PFSK-1 (cell line): ENCODE measurements around the gene AP2M1.

ENCODE experiments used
- FOXP2 ChIP-seq: optimal IDR thresholded peaks from 2 replicates; pipeline ENCODE3; 2011; ENCODE audit warnings: borderline replicate concordance, control low read depth, inconsistent platforms; ENCODE audit not compliant: insufficient read depth; ENCODE audit errors: extremely low read length, extremely low read depth
- POLR2AphosphoS5 ChIP-seq: IDR thresholded peaks from 2 replicates; pipeline ENCODE4 v1.6.1; 2012; ENCODE audit warnings: low read depth, mild to moderate bottlenecking, control low read depth, low read length, moderate library complexity
- SIN3A ChIP-seq: IDR thresholded peaks from 2 replicates; pipeline ENCODE4 v1.6.1; 2012; ENCODE audit warnings: mild to moderate bottlenecking, low read length, moderate library complexity, borderline replicate concordance; ENCODE audit not compliant: insufficient read depth
- TAF1 ChIP-seq: IDR thresholded peaks from 2 replicates; pipeline ENCODE4 v1.6.1; 2012; ENCODE audit warnings: low read length, control low read depth, borderline replicate concordance; ENCODE audit not compliant: insufficient read depth
- TF ChIP-seq, protein P1 (sequence below), 2 experiments: IDR thresholded peaks; 2 replicates each; pipeline versions ENCODE4 v1.6.1 to v1.8.0; 2011 to 2012; ENCODE audit warnings: low read depth in 2 of 2, low read length in 2 of 2, control low read depth in 1 of 2, inconsistent platforms in 1 of 2, mild to moderate bottlenecking in 1 of 2, moderate library complexity in 1 of 2; ENCODE audit not compliant: insufficient read depth in 1 of 2

Gene AP2M1

DNA sequence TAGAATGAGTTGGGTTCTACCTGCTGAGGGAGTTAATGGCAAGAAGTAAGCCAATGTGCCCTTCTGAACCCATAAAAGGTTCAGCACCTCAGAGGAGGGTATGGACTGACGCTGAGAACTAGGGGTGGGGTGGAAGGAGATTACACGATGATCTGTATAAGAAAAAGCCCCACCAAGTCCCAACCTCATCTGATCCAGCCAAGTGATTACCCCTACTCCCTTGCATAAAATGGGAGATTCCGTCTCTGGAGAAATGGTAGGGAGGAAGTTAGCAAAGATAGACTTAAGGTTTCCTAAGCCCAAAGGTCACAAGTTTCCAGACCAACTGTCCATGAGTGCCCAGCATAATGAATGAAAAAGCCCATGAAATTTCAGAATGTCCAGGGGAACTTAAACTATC, 26.6 kb upstream of the AP2M1 start:
- no peak for TF ChIP-seq SIN3A
- TF ChIP-seq POLR2AphosphoS5, result no peak
- TF ChIP-seq, protein P1, sequence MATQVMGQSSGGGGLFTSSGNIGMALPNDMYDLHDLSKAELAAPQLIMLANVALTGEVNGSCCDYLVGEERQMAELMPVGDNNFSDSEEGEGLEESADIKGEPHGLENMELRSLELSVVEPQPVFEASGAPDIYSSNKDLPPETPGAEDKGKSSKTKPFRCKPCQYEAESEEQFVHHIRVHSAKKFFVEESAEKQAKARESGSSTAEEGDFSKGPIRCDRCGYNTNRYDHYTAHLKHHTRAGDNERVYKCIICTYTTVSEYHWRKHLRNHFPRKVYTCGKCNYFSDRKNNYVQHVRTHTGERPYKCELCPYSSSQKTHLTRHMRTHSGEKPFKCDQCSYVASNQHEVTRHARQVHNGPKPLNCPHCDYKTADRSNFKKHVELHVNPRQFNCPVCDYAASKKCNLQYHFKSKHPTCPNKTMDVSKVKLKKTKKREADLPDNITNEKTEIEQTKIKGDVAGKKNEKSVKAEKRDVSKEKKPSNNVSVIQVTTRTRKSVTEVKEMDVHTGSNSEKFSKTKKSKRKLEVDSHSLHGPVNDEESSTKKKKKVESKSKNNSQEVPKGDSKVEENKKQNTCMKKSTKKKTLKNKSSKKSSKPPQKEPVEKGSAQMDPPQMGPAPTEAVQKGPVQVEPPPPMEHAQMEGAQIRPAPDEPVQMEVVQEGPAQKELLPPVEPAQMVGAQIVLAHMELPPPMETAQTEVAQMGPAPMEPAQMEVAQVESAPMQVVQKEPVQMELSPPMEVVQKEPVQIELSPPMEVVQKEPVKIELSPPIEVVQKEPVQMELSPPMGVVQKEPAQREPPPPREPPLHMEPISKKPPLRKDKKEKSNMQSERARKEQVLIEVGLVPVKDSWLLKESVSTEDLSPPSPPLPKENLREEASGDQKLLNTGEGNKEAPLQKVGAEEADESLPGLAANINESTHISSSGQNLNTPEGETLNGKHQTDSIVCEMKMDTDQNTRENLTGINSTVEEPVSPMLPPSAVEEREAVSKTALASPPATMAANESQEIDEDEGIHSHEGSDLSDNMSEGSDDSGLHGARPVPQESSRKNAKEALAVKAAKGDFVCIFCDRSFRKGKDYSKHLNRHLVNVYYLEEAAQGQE (IDR thresholded peaks at IDR 0.05; ENCODE audit: insufficient read depth in 1 of 2, low read depth in 2 of 2, low read length in 2 of 2), result no peak
- TF ChIP-seq FOXP2, result no peak
- no peak for TF ChIP-seq TAF1

DNA sequence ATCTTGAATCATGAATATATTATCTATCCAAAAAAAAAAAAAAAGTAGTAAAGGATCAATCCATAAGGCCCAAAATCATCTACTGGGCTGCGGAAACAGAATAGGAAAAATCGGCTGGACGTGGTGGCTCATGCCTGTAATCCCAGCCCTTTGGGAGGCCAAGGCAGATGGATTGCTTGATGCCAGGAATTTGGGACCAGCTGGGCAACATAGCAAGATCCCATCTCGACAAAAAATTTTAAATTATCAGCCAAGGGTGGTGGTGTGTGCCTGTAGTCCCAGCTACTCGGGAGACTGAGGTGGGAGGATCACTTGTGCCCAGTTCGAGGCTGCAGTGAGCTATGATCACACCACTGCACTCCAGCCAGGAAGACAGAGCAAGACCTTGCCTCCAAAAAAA, 25.5 kb upstream of the AP2M1 start:
- TF ChIP-seq, protein P1 (IDR thresholded peaks at IDR 0.05; ENCODE audit: insufficient read depth in 1 of 2, low read depth in 2 of 2, low read length in 2 of 2), result no peak
- TF ChIP-seq FOXP2 (no peak), SIN3A (no peak), POLR2AphosphoS5 (no peak), TAF1 (no peak)

DNA sequence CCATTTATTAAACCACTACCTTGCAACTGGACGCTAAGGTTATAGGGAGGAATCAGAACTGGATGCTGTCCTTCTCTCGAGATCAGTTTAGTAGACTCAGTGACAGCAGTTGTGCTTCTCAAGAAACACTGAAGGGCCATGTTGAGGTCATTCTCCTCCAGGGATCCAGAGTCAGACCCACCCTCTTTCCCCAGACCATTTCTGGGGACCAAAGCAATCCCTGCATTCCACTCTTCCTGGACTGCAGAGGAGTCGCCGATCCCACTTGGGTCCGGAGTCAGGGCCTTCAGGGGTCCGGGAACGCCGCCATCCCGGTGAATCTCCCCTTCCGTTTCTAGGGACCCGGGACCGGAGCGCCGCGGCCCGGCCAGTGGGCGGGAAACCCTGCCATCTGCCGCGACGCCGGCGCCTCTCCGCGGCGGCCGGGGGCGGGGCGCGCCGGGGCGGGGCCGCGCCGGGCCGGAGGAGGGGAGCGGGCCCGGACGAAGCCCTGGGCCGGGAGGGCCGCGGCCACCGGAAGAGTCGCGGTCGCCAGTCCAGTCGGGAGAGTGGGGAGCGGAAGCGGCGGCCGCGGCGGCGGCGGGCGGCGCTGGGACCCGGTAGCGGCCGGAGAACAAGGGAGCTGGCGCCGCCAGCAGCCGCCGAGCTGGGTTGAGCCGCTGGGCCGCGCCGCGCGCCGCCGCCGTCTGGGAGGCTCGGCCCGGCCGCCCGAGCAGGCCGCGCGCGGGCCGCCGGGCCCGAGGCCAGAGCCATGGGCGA, 19.6 kb upstream of the AP2M1 start, which contains the start of gene DVL3:
Gene DVL3 (plus strand): TSS at position 493 of the 759 bp plus-strand sequence. CDS start 259 bp downstream, at position 752.
- TF ChIP-seq, protein P1 (IDR thresholded peaks at IDR 0.05; ENCODE audit: insufficient read depth in 1 of 2, low read depth in 2 of 2, low read length in 2 of 2), result no peak
- TF ChIP-seq TAF1 (no peak; the same call in 1 of the 2 replicates), FOXP2 (peak; percentile 52), SIN3A (no peak), POLR2AphosphoS5 (no peak)

DNA sequence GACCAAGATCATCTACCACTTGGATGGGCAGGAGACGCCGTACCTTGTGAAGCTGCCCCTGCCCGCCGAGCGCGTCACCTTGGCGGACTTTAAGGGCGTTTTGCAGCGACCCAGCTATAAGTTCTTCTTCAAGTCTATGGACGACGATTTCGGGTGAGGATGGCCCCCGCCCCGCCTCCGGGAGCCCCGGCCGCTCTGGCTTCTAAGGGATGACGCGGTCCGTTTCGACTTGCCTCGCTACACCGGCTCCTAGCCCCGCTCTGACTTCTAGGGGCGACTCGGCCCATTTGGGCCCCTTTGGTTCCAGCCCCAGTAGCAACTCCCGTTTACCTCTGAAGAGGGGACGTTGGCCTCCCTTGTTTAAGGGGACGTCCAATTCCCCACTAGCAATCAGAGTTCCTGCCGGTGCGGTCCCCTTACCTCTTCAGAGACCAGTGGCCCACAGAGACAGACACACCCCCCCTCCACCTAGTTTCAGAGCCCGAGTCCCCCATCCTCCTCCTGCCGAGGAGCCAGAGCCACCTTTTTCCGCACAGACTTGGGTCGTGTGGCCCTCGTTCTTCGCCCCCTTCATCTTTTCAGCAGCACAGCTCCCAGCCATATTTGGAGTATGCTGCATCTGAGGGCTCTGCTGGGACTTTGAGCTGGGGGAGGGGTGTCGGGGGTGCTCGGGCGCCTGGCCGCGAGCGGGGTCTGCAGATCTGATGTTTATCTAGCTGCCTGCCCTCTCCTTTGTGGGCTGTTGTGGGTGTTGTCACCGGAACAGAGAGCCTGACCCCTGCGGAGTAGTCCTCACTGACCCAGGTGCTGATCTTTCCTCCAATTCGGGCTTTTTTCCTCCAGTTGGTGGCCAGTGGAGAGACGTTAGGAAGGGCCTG, 18.8 kb upstream of the AP2M1 start:
- TF ChIP-seq FOXP2 (no peak), SIN3A (no peak), POLR2AphosphoS5 (no peak), TAF1 (no peak)
- TF ChIP-seq, protein P1 (IDR thresholded peaks at IDR 0.05; ENCODE audit: insufficient read depth in 1 of 2, low read depth in 2 of 2, low read length in 2 of 2), result peak in 1 of 2 experiments; percentile 52; a peak in 1 of 4 replicates
